COLO668 (cell line): Measurements from ENCODE around the gene SLC17A5.
A peak's percentile ranks its signal among the peaks of the same experiment; 100 is the strongest.
"Not testable (repeated sequence)": the region's sequence is repeated elsewhere in the genome, so short reads cannot be mapped to it uniquely, and the experiment has no call there.

Source experiments
- DNase-seq: peaks from one replicate; lab custom pipeline; 2025; ENCODE audit not compliant: unreplicated experiment; lab: John Stamatoyannopoulos, UW

SLC17A5 gene

DNA sequence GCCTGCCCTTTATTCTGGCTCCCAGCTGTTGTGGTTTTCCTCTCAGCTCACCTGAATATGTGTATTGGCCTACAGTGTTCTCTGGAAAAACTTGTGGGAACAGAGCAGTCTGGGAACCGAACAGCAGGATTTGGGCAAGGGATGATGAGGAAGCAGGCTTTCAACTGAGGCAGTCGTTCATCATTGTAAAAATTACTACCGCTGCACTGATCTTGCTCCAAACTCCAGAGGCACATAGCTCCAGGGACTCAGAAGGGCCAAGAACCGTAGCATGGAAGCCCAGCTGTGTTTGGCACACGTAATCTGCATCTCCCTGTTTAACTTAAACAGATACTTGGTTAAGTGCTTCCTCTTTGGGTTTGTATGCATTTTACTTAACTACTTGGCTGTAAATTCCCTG, 84.7 kb downstream of the SLC17A5 start:
- DNase-seq = no peak

DNA sequence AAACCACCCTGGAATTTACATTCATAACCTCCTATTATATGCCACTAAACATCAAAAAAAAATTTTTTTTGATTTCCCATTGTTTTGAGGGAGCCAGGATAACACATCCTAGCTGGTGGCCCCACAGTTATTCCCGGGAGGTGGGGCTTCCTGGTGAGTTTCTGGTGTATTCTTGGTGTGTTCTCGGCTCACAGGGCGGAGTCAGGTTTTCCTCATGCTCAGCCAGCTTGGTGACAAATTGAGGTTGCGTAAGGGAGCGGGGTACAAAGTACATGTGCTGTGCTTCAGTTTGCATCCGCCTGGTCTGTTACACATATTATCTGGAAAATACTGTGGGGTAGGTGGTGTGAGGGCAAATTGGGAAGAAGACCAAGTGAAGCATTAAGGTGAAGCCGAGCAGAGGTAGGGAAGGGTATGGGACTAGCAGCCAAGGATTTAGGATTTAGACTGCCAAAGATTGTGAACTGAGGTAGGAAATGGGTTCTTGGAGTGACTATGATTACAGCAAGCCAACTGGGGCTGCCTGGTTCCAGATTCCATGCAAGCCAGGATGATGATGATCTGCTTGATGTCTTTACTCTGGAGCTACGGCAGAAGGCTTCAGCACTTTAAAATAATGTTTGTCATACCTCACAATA, 86.7 kb downstream of the SLC17A5 start:
- DNase-seq = peak; percentile 3

DNA sequence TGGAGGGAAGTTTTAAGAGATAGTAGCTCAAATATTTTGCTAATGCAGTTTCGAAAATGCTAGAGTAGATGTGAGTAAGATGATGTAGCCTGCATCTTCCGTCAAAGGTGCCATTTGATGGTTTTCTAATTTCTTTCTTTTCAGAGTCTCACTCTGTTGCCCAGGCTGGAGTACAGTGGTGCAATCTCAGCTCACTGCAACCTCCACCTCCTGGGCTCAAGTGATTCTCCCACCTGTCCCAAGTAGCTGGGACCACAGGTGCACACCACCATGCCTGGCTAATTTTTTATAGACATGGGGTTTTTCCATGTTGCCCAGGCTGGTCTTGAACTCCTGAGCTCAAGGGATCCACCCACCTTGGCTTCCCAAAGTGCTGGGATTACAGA, 87.3 kb downstream of the SLC17A5 start:
- not testable (repeated sequence) for DNase-seq

DNA sequence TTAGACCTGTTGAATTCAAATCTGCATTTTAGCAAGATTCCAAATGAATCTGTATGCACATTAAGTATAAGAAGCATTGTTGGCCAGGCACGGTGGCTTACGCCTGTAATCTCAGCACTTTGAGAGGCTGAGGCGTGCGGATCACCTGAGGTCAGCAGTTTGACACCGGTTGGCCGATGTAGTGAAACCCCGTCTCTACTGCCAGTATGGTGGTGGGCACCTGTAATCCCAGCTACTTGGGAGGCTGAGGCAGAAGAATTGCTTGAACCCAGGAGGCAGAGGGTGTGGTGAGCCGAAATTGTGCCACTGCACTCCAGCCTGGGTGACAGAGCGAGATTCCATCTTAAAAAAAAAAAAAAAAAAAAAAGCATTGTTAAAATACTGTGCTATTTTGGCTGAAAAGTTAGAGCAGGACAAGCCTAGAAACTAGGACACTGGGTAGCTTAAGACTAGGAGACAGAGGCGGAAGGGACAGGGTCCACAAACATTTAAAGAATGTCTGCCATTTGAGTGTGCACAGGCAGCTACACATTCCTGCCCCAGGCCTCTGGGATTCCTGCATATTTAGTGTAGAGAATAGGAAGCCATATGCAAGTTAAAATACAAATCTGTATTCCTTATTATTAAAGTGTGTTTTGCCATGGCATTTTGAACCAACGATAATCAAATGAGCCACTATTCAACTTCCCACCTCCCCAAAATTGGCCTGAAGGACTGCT, 87.9 kb downstream of the SLC17A5 start:
- DNase-seq = no peak

DNA sequence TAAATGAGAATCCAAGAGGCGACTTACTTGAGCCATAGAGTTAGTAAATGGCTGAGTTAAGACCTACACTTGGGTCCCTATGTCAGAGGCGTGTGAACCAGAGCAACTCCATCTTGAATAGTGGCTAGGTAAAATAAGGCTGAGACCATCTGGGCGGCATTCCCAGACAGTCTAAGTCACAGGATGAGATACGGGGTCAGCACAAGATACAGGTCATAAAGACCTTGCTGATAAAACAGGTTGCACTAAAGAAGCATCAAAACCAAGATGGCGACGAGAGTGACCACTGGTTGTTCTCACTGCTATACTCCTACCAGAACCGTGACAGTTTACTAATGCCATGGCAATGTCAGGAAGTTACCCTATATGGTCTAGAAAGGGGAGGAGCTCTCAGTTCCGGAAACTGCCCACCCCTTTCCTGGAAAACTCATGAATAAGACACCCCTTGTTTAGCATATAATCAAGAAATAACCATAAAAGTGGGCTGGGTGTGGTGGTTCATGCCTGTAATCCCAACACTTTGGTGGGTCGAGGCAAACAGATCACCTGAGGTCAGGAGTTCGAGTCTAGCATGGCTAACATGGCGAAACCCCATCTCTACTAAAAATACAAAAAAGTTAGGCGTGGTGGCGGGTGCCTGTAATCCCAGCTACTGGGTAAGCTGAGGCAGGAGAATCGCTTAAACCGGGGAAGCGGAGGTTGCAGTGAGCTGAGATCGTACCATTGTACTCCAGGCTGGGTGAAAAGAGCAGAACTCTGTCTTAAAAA, 89.0 kb downstream of the SLC17A5 start:
- no peak for DNase-seq

DNA sequence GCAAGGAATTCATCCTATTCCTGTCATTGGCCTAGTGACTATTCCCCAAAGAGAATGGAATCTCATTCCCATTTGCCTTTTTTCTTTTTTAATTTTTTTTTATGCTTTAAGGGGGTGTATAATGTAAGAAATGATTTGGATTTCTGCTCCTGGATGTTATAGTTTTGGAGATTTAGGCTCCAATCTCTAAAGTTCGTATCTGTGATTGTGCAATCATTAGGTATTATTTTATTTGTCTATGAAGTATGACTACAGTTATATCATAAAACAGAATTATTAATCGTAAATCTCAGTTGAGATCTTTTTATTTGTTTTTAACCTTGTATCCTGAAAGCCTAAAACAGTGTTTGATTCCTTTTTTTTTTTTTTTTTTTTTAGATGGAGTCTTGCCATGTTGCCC, 91.2 kb downstream of the SLC17A5 start:
- DNase-seq = no peak

DNA sequence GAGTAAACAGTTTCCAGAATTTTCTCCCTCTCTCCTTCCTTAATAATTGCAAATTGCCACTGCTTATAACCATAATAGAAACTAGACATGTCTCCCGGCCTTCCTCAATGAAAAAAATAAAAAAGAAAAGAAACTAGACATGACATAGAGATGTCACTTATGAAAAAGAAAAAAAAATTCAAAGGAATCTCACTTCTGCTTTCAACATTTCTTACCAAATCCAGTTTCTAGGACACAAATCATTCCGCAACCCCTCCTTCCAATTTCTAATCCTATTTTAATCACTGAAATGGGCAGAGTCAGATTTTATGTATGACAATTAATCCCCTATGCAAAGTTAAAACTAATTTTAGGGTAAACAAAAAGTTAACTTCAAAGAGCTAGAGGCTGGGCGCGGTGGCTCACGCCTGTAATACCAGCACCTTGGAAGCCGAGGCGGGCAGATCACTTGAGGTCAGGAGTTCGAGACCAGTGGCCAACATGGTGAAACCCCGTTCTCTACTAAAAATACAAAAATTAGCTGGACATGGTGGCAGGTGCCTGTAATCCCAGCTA, 92.9 kb downstream of the SLC17A5 start:
- no peak for DNase-seq

DNA sequence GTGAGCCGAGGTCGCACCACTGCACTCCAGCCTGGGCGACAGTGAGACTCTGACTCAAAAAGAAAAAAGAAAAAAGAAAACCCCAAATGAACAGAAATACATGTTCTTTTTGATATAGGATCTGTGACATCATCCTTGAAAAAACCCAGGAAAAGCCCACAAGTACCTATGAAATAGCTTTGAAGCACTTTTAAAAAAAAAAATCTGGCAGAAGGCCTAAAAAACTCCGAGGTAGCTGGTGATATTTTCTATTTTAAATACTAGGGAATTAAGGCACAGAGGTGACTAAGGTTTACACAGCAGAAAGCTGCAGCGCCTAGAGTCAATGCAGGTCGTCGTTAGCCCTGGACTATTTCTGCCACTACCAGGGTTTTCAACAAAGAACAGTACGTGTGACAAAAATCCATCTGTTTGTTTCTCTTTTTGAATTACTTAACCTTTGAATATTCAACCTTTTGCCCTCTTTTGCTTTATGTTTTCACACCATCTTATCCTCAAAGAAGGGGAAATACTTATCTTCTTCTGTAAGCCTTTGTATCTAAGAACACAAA, 93.5 kb downstream of the SLC17A5 start:
- no peak for DNase-seq

DNA sequence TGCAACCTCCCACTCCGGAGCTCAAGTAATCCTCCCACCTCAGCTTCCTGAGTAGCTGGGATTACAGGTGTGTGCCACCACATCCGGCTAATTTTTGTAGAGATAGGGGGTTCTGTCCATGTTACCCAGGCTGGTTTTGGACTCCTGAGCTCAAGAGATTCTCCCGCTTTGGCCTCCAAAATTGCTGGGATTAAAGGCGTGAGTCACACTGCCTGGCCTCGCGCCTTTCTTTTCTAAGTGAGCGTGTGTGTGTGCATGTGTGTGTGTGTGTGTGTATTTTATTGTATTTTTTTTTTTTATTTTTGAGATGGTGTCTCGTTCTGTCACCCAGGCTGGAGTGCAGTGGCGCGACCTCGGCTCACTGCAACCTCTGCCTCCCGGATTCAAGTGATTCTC, 94.4 kb downstream of the SLC17A5 start:
- DNase-seq = not testable (repeated sequence)

DNA sequence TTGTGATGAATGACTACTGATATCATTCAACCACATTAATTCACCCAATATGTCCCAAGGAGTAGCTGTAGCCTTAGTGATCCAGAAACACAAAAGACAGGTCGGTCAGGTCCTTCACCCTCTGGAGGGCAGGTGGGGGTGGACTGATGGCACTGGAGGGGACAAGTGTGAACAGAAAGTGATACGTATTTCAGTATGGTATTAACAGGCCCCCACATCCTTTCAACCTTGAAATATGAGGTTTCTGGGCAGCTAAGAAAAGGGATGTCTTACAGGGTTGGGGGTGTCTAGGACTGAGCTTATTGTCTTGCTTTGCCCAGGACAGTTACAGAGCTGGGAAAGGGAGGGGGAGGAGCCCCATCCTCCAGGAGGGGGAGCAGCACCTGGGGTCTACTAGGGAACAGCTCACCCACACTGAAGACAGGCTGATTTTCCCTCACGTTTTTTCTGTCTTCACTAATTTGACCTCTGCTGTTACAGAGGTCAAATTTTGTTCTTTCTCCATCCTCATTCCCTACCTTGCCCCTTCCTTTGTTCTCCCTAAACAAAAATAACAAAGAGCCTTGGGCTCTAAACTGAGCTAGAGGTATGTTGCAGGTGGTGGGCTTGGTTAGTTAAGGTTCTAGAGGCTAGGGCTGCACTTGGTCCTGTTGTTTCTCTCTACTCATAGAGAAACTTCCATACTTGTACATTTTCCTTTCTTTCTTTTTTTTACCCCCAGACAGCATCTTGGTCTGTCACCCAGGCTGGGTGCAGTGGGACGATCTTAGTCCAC, 95.0 kb downstream of the SLC17A5 start:
- no peak for DNase-seq

DNA sequence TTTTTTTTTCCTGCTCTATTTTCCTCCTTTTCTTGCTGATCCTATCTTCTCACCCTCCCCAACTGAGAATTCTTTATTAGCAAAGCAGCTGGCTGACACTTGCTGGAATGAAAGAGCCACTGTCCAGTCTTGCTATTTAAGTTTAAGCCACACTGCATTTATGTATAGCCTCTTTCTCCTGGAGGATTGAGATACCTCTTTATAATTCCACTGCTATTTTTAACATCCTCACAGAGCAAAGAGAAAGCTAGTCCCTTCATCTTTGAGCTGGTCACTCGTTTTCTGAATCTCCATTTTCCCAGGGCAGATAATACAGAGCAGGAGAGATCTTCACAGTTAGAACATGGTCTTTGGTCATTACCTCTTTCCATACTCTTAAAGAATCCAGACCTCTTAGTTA, 97.0 kb downstream of the SLC17A5 start:
- DNase-seq = no peak

DNA sequence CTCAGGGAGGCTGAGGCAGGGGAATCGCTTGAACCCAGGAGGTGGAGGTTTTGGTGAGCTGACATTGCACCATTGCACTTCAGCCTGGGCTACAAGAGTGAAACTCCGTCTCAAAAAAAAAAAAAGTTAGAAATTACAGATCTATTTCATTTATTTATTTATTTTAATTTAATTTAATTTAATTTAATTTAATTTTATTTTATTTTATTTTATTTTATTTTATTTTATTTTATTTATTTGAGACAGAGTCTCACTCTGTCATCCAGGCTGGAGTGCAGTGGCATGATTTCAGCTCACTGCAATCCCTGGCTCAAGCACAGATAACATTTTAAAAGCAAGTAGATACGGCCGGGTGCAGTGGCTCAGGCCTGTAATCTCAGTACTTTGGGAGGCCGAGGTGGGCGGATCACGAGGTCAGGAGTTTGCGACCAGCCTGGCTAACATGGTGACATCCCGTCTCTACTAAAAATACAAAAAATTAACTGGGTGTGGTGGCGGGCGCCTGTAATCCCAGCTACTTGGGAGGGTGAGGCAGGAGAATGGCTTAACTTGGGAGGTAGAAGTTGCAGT, 98.3 kb downstream of the SLC17A5 start:
- not testable (repeated sequence) for DNase-seq

DNA sequence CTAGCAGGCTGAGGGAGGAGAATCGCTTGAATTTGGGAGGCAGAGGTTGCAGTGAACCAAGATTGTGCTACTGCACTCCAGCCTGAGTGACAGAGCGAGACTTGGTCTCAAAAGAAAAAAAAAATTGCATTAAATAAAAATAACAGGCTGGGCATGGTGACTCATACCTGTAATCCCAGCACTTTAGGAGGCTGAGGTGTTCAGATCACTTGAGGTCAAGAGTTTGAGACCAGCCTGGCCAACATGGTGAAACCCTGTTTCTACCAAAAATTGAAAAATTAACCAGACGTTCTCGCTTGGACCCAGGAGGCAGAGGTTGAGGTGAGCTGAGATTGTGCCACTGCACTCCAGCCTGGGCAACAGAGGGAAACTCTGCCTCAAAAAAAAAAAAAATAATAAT, 102.7 kb downstream of the SLC17A5 start:
- DNase-seq = not testable (repeated sequence)

DNA sequence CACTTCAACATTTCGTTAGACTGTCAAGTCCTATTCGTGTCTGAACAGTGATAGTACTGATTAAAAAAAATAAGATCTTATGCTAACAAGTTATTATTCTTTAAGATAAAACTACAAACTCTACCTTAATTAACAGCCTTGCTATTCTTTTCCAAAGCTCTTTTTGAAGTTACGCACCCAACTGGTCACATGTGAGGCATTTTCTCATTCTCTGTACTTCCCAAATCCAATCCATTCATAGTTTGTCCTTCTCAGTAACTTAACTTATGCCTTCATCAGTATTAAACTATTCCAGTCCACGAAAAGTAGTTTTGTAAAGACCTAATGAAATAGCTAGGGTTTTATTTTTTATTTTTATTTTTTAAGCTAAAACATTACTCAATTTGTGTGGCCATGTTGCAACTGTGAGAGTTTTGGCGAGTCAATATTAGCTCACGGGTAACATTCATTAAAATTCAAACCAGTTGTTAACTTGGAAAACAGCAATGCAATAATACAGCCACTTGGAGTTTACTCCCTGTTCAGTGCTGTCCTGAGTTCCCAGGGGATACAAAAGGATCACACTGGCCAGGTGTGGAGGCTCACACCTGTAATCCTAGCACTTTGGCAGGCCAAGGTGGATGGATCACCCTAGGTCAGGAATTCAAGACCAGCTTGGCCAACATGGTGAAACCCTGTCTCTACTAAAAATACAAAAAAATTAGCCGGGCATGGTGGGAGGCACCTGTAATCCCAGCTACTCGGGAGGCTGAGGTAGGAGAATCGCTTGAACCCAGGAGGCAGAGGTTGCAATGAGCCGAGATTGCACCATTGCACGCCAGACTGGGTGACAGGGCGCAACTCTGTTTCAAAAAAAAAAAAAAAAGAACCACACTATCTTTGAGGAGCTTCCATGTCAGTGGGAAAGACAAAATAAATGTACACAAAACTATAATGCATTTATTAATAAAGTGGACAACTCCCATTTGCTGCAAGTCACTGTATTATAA, 105.0 kb downstream of the SLC17A5 start:
- DNase-seq = no peak

DNA sequence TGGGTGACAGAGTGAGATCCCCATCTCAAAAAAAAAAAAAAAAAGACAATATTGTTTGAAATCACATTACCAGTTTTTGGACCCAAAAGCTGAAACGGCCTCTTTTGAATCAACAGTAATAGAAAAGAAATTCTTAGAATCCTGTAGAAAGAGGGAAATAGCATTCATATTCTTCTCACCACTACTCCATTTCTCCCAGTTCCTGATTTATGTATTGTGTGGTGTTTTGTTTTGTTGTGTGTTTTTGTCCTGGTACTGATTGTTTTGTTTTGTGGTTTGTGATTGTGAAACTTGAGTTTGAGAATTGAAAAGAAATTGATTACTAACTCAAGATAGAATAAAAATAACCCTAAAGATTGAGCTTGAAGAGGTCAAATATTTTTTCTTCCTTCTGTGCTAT, 106.8 kb downstream of the SLC17A5 start:
- DNase-seq = no peak
